OCI-M2 (cell line): ENCODE results near the gene NPRL2.
"Not testable (repeated sequence)": the region's sequence is repeated elsewhere in the genome, so short reads cannot be mapped to it uniquely, and the experiment has no call there.

ENCODE experiments used
- DNase-seq: peaks from one replicate; lab custom pipeline; 2025; ENCODE audit not compliant: unreplicated experiment; lab: John Stamatoyannopoulos, UW

The NPRL2 gene

DNA sequence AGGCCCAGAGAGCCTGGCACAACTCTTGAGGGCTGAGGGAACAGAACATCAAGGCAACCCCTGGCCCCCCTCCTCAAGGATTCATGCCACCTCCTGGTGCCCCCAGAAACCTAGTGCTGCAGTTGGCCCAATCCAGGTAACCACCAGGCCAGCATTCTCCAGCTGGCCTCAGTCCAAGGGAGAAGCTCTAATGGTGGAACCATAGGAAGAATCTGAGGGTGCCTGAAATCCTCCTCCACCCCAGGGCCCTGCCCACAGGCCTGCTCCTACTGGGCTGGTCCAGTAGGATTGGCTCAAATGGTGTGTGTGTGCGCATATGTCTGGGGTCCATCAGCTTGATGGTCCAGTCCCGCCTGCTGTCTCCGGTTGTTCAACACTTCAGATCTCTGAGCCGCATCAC, 35.8 kb downstream of the NPRL2 start:
- no peak for DNase-seq

DNA sequence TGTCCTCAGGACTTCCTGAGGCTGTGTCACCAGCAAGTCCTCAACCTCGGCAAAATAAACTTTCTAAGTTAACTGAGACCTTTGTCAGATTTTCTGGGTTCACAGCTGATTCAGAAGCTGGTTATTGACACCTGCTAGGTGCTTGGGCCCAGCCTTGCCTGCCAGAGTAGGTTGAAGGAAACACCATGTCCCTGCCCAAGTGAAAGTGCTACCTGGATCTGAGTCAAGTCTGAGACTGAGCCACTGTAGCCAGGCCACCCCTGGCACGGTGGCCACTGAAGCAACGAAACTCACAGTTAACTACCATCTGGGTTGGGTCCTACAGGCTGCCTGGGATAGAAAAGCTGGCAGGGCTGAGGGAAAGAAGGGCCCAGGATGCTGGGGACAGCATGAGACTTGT, 36.2 kb downstream of the NPRL2 start:
- DNase-seq, result no peak

DNA sequence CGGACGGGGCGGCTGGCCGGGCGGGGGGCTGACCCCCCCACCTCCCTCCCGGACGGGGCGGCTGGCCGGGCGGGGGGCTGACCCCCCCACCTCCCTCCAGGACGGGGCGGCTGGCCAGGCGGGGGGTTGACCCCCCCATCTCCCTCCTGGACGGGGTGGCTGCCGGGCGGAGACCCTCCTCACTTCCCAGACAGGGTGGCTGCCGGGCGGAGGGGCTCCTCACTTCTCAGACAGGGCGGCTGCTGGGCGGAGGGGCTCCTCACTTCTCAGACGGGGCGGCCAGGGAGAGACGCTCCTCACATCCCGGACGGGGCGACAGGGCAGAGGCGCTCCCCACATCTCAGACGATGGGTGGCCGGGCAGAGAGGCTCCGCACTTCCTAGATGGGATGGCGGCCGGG, 38.5 kb downstream of the NPRL2 start:
- DNase-seq, result not testable (repeated sequence)

DNA sequence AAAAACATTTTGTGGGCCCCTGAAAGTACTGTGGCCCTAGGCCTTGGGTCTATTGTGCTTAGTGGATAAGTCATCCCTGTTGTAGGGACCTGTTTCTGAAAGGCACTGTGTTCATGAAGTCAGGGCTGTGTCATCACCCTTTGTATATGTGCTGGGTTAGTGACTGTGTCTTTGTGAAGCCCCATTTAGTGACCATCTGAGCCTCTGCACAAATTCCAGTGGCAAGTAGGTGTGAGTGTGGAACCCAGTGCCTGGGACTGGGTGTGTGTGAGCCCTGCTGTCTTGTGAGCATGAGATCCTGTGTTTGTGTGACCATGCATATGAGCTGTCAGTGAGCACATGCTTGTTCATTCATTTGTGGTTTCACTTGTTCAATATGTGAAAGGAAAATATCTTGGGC, 46.0 kb downstream of the NPRL2 start:
- no peak for DNase-seq

DNA sequence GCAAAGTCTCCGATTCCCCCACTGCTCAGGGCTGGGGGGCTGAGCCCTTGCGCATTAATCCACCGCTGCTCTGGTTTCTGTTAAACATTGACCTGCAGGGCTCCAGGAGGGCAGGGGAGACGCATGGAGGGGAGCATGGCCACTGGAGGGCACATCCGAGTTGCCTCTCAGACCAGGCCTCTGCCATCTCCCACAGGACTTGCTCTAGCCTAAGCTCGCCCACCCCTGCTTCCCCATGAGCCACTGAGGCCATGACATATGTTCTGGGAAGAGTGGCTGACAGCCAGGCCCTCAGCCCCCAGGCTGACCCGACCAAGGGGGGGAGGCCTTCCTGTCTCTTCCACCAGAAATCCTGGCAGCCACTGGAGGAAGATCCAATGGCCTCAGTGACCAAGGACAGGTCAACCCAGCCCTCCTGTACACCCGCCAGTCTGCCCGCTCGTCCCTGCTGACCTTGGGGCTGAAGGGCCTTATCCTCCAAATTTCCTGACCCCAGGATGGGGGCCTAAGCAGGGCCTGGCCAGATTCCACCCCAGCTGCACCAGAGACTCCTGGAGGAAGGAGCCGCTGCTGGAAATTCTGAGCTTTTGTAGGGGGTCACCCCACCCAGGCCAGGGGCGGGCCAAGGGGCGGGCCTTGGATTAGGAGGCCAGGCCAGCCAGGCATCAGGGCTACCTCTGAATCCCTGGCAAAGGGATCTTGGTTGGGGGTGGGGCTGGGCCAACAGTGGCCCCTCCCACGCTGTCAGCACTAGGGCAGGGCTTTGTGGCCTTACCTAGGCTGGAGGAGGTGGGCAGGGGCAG, 47.4 kb downstream of the NPRL2 start, which contains the start of gene HYAL1:
Gene HYAL1, minus strand, starts transcription at position 562 of the 803 bp plus-strand sequence. CDS start 618 bp downstream, outside the sequence.
- DNase-seq, result no peak

DNA sequence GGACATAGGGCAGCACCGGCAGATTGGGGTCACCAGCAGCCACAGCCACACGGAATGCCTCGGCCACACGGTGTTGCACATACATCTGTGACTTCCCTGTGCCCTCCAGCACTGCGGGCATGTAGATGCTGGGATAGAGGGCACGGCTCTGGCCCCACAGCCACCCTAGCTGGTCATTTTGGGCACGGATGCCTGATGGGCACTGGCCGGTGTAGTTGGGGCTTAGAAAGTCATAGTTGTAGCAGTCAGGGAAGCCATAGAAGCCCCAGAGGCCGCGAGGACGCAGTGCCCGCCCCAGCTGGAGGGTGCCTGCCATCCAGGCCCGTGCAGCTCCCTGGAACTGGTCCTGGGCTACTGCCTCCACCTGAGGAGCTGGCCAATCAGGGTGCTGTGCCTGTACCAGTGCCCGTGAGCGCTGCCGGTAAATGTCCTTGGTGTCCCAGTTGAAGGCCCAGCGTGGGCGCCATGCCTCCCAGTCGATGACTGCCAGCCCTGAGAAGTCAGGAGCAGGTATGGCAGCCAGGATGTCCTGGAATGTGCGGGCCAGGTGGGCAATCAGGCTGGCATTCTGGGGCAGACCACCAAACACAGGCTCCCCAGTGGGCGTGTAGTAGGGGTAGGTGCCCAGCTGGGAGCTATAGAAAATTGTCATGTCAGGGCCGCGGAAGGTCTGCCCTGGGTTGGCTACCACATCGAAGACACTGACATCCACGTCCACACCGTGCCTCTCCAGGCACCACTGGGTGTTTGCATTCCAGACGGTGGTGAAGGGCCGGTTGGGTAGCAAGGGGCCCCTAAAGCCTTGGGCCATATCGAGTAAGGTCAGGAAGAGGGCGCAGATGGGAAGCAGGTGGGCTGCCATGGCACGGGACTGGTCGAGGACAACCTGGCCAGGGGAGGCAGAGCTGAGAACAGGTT, 48.2 kb downstream of the NPRL2 start:
- DNase-seq, result no peak

DNA sequence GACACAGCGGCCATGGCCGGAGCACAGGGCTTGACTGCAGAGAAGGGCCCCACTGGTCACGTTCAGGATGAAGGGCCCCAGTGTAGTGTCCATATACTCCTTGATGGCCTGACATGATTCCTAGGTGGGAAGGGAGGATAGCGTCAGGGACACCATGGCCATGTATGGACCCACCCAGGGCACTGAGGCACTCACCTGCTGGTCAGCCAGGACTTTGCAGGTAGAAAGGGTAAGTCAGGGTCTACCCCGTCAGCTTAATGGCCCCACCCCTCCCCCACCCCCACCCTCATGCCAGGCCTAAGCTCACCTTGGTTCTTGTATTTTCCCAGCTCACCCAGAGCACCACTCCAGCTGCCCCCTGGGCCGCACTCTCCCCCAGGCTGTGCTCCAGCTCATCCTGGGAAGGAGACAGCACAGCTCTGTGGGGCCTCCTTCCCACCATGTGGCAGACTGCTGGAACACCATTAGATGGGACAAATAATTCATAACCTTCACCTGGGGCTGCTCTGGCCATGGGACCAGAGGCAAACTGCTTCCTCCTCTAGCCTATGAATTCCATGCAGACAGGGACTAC, 49.8 kb downstream of the NPRL2 start:
- no peak for DNase-seq

DNA sequence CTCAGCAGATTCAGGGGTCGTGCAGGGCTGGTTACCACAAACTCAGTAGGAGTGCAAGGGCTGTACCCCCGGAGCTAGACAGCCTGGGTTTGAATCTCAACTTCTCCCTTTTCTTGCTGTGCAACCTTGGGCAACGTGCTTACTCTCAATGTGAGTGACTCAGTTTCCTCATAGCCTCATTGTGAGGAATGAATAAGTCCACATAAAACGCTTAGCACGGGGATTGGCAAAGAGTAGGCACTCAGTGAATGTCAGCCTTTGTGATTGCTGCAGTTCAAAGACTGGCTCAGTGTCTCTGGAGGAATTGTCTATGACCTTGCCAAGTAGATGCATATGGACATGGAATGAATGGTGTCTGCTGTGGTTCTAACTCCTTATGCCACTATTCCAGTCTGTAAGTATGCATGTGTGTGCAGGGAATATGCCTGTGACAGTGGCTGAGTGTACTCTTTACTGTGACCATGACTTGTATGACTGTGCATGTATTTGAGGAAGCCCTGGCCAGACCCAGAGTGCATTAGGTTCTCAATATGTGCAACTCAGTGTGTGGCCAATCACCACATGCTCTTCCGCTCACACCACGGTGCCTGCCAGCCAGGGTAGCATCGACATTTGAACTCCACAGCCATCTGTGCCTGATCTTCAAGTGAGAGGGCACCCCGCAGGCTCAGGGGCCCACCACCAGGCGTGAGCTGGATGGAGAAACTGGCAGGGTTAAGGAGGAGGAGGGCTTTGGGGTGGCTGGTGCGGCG, 50.5 kb downstream of the NPRL2 start:
- no peak for DNase-seq

DNA sequence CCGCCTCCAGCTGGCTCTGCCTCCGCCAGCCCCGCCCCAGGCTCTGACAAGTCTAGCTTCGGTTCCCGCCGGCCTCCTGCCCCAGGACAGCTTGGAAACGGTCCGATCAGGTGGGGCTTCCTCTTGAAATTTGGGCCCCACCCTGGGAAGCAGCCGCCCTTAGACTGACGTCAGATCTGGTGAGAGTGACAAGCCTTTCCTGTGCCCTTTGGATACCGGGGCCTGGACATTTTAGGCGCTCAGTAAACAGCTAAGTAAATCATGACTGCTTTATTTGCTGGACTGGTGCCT, 51.0 kb downstream of the NPRL2 start:
- DNase-seq, result no peak

DNA sequence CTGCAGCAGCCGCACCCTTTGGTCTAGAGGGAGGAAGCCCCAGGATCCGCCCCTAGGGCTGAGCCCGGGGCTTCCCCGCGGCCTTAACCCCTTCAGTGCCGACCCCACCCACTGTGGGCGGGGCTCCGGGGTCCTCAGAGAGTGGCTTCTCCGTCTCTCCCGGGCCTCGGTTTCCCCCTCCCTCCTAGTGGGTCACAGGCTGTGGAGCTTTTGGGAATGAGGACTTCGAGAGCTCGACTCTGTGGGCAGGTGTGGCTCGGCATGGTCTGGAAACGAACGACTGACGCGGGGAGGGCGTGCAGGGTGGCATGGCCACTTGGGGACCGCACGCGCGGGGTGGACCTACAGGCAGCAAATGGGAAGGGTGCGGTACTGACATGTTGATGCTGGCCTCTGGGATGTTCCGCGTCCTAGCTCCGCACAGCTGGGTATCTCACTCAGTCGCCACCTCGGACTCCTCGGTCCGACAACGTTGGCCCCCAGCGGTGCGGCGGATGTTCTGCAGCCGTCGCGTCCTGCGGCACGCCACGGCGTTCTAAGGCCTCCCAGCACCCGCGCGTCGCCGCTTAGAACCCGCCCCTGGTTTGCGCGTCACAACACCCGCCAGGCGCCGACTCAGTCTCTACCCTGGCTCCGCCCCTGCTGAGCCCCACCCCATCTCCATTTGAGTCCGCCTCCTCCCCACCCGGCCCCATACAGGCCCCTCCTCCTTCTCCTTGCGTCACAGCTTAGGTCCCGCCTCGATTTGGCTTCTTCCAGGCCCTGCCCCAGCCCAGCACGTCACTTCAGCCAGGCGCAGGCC, 51.5 kb downstream of the NPRL2 start, which contains the start of the genes HYAL3 and NAA80:
Gene HYAL3, minus strand, starts transcription at position 570 of the 802 bp plus-strand sequence. CDS start 3,803 bp downstream, outside the sequence.
Gene NAA80, minus strand, starts transcription at position 570 of the 802 bp plus-strand sequence. CDS start 1,942 bp downstream, outside the sequence.
- peak; percentile 79 for DNase-seq

DNA sequence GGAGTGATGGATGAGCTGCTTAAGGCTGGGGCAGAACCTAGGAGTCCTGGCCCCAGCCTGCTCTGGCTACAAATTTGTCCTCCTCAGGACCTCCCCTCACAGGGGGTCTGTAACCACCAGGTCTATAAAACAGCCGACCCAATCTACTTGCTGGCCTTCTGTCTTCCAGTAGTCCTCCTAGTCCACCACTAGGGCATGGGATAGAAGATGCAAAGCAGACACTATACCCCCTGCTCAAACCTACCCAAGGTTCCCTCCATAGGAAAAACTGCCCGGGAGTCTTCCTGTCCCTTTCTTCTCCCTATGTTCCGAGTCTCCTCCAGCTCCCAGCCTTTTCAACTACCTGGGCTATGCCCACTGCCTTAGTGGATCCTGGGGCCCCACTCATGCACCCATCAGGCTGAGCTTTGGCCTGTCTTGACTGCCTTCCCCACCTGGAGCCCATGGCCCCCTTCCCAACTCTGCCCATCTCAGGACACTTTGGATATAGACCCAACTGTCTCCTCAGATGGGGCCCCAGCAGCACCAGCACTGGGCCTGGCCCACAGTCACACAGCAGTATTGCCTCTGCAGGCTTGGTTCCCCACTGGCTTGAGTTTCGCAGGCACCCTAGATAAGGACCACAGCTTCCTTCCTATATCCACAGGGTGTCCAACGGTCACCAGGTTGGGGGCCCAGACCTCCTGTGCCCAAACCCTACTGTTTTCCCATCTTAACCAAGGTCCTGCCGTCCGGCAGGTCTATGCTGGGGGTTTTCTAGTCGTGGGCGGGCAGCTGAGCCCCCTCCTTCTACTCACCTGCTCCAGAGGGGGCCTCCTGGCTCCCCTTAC, 52.5 kb downstream of the NPRL2 start:
- DNase-seq, result no peak

DNA sequence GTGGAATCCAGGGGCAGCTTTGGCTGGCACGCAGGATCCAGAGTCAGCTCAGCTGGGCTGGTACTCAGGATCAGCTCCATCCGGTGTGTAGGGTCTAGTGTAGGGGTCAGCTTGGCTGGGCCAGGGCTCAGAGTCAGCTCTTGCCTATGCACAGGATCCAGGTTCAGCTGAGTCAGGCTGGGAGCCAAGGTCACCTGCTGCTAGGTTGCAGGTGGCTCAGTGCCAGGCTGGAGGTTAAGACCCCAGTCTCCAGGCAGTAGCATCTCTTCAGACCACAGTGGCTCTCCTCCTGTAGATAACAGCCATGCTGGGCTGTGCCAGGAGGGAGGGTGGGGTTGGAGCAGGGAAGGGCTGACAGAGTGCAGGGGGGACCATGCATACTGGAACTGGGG, 53.2 kb downstream of the NPRL2 start:
- DNase-seq, result no peak
